ENCODE results near the gene SSC4D. TPM values are rescaled to one million over a fixed set of nuclear protein-coding genes. Genes with fewer than 3 reads are reported as not detected.
"Not testable (repeated sequence)": the region's sequence is repeated elsewhere in the genome, so short reads cannot be mapped to it uniquely, and the experiment has no call there.

Gene SSC4D
- total and polyA plus RNA-seq, 2 experiments from 2014 or later: 13.3 to 33.5 TPM

DNA sequence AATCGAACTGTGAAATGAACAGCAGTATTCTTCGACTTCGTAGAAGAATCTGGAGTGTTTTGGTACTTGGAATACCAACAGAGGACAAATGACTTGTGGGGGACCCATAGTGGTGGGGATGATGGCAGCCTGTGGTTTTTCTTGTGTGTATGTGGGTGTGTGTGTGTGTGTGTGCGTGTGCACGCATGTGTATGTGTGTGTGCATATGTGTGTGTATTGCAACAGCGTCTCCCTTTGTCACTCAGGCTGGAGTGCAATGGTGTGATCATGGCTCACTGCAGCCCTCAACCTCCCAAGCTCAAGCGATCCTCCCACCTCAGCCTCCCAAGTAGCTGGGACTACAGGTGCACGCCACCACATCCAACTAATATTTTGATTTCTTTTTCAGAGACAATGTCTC lies 41.3 kb downstream of the SSC4D start:
- no peak overlapping the region for H3K4me3 ChIP-seq
- DNase-seq (ENCODE audit: low read depth in 1 of 2, low spot score in 1 of 2): no peak
- no peaks in the 10 kb centered on the region for H3K27me3 ChIP-seq
- H3K27ac ChIP-seq: no peak overlapping the region
- H3K36me3 ChIP-seq: no peaks in the 10 kb centered on the region
- peaks cover 8% of the 10 kb centered on the region for H3K4me1 ChIP-seq (ENCODE audit: low read depth)
- H3K9me3 ChIP-seq (ENCODE audit: low read depth): no peaks in the 10 kb centered on the region
- TF ChIP-seq, protein P1, sequence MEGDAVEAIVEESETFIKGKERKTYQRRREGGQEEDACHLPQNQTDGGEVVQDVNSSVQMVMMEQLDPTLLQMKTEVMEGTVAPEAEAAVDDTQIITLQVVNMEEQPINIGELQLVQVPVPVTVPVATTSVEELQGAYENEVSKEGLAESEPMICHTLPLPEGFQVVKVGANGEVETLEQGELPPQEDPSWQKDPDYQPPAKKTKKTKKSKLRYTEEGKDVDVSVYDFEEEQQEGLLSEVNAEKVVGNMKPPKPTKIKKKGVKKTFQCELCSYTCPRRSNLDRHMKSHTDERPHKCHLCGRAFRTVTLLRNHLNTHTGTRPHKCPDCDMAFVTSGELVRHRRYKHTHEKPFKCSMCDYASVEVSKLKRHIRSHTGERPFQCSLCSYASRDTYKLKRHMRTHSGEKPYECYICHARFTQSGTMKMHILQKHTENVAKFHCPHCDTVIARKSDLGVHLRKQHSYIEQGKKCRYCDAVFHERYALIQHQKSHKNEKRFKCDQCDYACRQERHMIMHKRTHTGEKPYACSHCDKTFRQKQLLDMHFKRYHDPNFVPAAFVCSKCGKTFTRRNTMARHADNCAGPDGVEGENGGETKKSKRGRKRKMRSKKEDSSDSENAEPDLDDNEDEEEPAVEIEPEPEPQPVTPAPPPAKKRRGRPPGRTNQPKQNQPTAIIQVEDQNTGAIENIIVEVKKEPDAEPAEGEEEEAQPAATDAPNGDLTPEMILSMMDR (IDR thresholded peaks at IDR 0.05; ENCODE audit: low read depth, low read length): no peak

DNA sequence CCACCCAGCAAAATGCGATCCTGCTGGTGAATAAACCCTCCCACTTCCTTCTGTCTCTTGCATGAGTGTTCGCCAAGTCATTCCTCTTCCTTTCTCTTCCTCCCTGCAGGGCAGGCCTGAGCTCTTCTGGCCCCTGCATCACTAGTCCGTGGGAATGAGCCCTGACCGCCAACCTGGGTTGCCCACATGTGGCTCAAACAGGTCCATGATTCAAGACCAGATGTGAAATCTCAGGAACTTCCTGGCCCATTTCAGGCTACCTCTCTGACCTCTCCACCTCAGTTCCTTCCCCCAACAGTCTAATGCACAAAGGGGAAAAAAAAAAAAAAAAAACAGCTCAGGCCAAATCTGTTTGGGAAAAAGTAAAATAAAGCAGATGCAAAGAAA lies 45.3 kb downstream of the SSC4D start:
- peak in 1 of 2 donors; percentile 78 for DNase-seq (ENCODE audit: low read depth in 1 of 2, low spot score in 1 of 2)

DNA sequence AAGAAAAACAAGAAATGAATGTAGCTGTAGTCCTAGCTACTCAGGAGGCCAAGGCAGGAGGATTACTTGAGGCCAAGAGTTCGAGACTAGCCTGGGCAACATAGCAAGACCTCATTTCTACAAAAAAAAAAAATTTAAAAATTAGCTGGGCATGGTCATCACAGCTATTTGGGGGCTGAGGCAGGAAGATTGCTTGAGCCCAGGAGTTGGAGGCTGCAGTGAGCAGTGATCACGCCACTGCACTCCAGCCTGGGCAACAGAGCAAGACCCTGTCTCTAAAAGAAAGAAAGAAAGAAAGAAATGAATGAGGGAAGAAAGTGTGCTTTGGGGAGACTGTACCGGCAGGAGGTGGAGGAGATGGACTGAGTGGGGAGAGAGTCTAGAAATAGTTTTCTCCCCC lies 45.7 kb downstream of the SSC4D start:
- not testable (repeated sequence) for H3K36me3 ChIP-seq; DNase-seq (ENCODE audit: low read depth in 1 of 2, low spot score in 1 of 2); H3K27ac ChIP-seq; H3K4me3 ChIP-seq; H3K9me3 ChIP-seq (ENCODE audit: low read depth); H3K27me3 ChIP-seq
- H3K4me1 ChIP-seq (ENCODE audit: low read depth): peaks cover 13% of the 10 kb centered on the region

More for the DNA sequence above, 45.3 kb downstream of the SSC4D start:
- Histone ChIP-seq H3K27ac (no peak overlapping the region), H3K9me3 (ENCODE audit: low read depth) (no peaks in the 10 kb centered on the region), H3K27me3 (no peaks in the 10 kb centered on the region), H3K4me1 (ENCODE audit: low read depth) (peaks cover 13% of the 10 kb centered on the region), H3K36me3 (no peaks in the 10 kb centered on the region), H3K4me3 (no peak overlapping the region)
- TF ChIP-seq, protein P1 (IDR thresholded peaks at IDR 0.05; ENCODE audit: low read depth, low read length): no peak

DNA sequence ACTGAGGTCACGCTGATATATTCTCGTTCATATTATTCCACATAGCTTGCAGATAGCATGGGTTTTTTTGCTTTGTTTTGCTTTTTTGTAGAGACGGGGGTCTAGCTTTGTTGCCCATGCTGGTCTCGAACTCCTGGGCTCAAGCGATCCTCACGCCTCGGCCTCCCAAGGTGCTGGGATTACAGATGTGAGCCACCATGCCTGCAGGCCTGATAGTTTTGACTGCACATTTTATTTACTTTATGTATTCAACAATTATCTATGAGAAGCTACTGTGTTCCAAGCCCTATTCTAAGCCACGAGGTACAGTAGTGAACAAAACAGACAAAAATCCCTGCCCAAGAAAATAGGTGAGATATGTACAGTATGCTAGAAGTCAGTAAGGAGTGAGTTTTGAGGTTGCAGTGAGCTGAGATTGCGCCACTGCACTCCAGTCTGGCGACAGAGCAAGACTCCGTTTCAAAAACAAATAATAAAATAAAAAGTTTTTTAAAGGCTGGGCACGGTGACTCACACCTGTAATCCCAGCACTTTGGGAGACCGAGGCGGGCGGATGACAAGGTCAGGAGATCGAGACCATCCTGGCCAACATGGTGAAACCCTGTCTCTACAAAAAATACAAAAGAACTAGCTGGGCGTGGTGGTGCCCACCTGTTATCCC lies 49.4 kb downstream of the SSC4D start:
- DNase-seq (ENCODE audit: low read depth in 1 of 2, low spot score in 1 of 2): peak in 1 of 2 donors; percentile 40
- H3K4me1 ChIP-seq (ENCODE audit: low read depth): peaks cover 21% of the 10 kb centered on the region
- H3K9me3 ChIP-seq (ENCODE audit: low read depth): no peaks in the 10 kb centered on the region
- peak overlapping the region; percentile 86 for H3K27ac ChIP-seq
- peaks cover 4% of the 10 kb centered on the region for H3K36me3 ChIP-seq
- H3K27me3 ChIP-seq: no peaks in the 10 kb centered on the region
- no peak overlapping the region for H3K4me3 ChIP-seq
- TF ChIP-seq, protein P1 (IDR thresholded peaks at IDR 0.05; ENCODE audit: low read depth, low read length): no peak

DNA sequence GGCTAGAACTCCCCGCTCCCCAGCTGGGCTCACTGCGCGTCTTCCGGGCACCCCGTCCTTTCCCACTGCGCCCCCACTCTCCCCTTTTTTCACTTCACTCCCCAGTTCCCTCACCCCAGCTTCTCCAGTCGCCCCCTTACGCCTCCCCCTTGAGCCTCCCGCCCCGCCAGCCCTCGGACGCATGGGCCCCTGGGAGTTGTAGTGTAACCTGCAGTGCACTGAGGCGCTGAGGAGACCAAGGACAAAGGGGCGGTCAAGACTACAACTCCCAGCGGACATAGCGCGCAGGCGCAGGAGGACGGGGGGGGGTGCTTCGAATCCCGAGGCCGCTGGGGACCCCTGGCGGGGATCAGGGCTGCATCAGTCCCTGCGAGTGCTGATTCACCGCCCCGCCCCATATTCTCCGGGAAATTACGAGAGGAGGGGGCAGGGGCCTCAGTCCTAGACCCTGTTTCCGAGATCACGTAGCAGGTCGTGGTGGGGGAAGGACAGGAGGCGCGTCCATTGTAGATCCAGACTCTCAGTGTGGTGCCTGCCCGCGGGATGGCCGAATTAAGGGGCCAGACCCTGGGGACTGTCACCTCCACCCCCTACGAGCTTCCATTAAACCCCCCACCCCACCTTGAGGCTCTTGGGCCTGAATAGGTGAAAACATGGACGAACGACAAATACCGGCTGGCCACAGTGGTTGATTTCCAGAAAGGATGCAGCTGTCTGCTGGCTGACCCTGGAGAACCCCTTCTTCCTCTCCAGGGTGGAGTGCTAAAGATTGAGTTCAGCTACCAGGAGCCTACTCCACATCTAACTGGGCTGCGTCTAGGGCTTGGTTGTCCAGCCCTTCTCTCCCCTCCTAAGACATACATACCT lies 50.2 kb downstream of the SSC4D start:
- Histone ChIP-seq H3K27me3 (no peaks in the 10 kb centered on the region), H3K4me1 (ENCODE audit: low read depth) (peaks cover 17% of the 10 kb centered on the region), H3K9me3 (ENCODE audit: low read depth) (no peaks in the 10 kb centered on the region), H3K36me3 (peaks cover 4% of the 10 kb centered on the region), H3K4me3 (peak overlapping the region; percentile 67), H3K27ac (peak overlapping the region; percentile 98)
- peak; percentile 98 to 99 for DNase-seq (ENCODE audit: low read depth in 1 of 2, low spot score in 1 of 2)
- TF ChIP-seq, protein P1 (IDR thresholded peaks at IDR 0.05; ENCODE audit: low read depth, low read length): peak; percentile 82
